ENCODE data around the gene RPTOR.
"Not testable (repeated sequence)": the region's sequence is repeated elsewhere in the genome, so short reads cannot be mapped to it uniquely, and the experiment has no call there.

The RPTOR gene

GRCh38 chr17:80758481-80759376 lies 214.1 kb downstream of the RPTOR start:
- TF ChIP-seq, protein P1, sequence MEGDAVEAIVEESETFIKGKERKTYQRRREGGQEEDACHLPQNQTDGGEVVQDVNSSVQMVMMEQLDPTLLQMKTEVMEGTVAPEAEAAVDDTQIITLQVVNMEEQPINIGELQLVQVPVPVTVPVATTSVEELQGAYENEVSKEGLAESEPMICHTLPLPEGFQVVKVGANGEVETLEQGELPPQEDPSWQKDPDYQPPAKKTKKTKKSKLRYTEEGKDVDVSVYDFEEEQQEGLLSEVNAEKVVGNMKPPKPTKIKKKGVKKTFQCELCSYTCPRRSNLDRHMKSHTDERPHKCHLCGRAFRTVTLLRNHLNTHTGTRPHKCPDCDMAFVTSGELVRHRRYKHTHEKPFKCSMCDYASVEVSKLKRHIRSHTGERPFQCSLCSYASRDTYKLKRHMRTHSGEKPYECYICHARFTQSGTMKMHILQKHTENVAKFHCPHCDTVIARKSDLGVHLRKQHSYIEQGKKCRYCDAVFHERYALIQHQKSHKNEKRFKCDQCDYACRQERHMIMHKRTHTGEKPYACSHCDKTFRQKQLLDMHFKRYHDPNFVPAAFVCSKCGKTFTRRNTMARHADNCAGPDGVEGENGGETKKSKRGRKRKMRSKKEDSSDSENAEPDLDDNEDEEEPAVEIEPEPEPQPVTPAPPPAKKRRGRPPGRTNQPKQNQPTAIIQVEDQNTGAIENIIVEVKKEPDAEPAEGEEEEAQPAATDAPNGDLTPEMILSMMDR (IDR thresholded peaks at IDR 0.05; ENCODE audit: low read depth, low read length), result no peak
- H3K4me3 ChIP-seq (replicated peaks in 1 of 2; ENCODE audit: low read depth in 2 of 2, low read length in 2 of 2), result no peak overlapping the region
- DNase-seq (ENCODE audit: low read depth in 2 of 2), result peak in 1 of 2 donors; percentile 19

GRCh38 chr17:80759377-80759673 lies 214.7 kb downstream of the RPTOR start:
- no peak for DNase-seq (ENCODE audit: low read depth in 2 of 2)
- TF ChIP-seq, protein P1 (IDR thresholded peaks at IDR 0.05; ENCODE audit: low read depth, low read length), result no peak
- no peak overlapping the region for H3K4me3 ChIP-seq (replicated peaks in 1 of 2; ENCODE audit: low read depth in 2 of 2, low read length in 2 of 2)

GRCh38 chr17:80760511-80760911 lies 215.9 kb downstream of the RPTOR start:
- no peak overlapping the region for H3K4me3 ChIP-seq (replicated peaks in 1 of 2; ENCODE audit: low read depth in 2 of 2, low read length in 2 of 2)
- no peak for DNase-seq (ENCODE audit: low read depth in 2 of 2)
- TF ChIP-seq, protein P1 (IDR thresholded peaks at IDR 0.05; ENCODE audit: low read depth, low read length), result no peak

DNA sequence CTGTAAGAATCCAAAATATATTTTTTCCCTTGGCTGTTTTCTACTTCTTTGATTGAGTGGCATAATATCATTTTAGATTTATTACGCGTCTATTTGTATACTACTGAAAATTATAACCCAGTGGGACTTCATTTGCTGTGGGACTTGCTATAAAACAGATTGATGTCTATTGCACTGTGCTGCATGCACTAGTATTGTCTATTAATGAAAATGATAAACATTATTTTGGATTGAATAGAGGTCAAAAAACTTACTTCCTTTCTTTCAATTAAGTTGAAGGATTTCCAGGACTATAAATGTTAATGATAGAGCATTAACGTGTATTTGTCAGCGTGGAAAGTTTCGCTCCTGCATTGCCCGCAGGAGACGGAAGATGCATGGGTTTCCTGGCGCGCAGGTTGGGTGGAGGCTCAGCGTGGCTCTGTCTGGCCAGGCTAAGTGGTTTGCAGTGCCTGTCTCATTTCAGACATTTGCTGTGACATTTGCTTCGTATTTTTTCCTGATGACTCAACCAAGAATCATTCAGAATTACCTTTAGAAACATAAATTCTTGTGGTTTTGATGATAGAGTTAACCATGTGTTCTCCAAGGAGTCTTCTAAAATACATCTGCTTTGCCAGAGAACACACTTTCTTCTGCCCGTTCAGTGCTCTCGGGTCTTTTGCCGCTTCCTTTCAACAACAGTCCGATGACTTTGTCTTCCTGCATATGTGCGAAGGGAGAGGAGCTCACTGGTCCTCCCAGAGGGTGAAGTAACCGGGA lies 216.7 kb downstream of the RPTOR start:
- peak; percentile 52 to 81 for DNase-seq (ENCODE audit: low read depth in 2 of 2)
- TF ChIP-seq, protein P1 (IDR thresholded peaks at IDR 0.05; ENCODE audit: low read depth, low read length), result no peak
- no peak overlapping the region for H3K4me3 ChIP-seq (replicated peaks in 1 of 2; ENCODE audit: low read depth in 2 of 2, low read length in 2 of 2)

DNA sequence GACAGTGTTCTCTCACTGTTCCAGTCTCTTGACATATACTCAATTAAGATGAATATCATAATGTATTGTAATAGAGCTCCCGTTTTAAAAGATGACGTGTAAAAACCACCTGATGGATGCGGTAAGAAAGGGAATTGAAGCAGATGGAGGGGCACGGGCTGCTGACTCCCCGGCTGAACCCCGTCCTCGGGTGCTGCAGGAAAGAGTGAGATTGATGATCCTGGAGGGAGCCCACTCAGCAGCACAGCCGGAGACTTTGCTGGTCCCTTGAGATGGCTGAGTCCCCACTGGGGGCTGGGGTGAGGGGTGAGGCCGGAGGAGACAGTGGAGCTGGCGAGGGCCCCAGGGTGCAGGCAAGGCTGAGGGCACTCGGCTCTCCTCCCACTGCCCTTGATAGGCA lies 217.4 kb downstream of the RPTOR start:
- DNase-seq (ENCODE audit: low read depth in 2 of 2), result no peak
- TF ChIP-seq, protein P1 (IDR thresholded peaks at IDR 0.05; ENCODE audit: low read depth, low read length), result no peak
- no peak overlapping the region for H3K4me3 ChIP-seq (replicated peaks in 1 of 2; ENCODE audit: low read depth in 2 of 2, low read length in 2 of 2)

- no peak overlapping the region for H3K4me3 ChIP-seq (replicated peaks in 1 of 2; ENCODE audit: low read depth in 2 of 2, low read length in 2 of 2)
- DNase-seq (ENCODE audit: low read depth in 2 of 2), result no peak
- TF ChIP-seq, protein P1 (IDR thresholded peaks at IDR 0.05; ENCODE audit: low read depth, low read length), result no peak
Observed at GRCh38 chr17:80763293-80763867, 218.7 kb downstream of the RPTOR start.

- DNase-seq (ENCODE audit: low read depth in 2 of 2); H3K4me3 ChIP-seq (replicated peaks in 1 of 2; ENCODE audit: low read depth in 2 of 2, low read length in 2 of 2): not testable (repeated sequence)
Observed at GRCh38 chr17:80764627-80765145, 220.0 kb downstream of the RPTOR start.

Data from cardiac fibroblast (primary cell).